AG10803 (cell line): Measurements from ENCODE around the gene KRTAP10-2.
"Not testable (repeated sequence)": the region's sequence is repeated elsewhere in the genome, so short reads cannot be mapped to it uniquely, and the experiment has no call there.

Experiments used
- DNase-seq: peaks from one replicate; pipeline ENCODE4 v3.0.0; 2010; ENCODE audit warnings: low read depth
- H3K4me3 ChIP-seq: 2 replicates; pipeline ENCODE4 v1.5.1; 2011; ENCODE audit warnings: mild to moderate bottlenecking, low read length, control low read depth
- TF ChIP-seq, protein P1 (sequence below): conservative IDR thresholded peaks from 2 replicates; pipeline ENCODE4 v1.5.1; 2011; ENCODE audit warnings: mild to moderate bottlenecking, low read length, control low read depth, inconsistent platforms

Gene KRTAP10-2

DNA sequence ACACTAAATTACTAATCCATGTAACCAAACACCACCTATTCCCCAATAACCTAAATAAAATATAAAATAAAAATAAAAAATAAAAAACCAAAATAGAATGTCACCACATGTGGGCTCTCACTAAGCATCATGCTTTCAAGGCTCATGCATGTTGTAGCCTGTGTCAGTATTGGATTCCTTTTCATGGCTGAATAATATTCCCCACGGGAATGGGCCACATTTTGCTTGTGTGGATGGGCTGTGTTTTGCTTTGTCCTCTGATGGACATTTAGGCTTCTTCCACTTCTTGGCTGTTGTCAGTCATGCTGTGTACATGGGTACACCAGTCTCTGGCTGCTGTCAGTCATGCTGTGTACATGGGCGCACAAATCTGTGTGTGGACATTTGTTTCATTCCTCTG is 37.8 kb upstream of the KRTAP10-2 start:
- TF ChIP-seq, protein P1, sequence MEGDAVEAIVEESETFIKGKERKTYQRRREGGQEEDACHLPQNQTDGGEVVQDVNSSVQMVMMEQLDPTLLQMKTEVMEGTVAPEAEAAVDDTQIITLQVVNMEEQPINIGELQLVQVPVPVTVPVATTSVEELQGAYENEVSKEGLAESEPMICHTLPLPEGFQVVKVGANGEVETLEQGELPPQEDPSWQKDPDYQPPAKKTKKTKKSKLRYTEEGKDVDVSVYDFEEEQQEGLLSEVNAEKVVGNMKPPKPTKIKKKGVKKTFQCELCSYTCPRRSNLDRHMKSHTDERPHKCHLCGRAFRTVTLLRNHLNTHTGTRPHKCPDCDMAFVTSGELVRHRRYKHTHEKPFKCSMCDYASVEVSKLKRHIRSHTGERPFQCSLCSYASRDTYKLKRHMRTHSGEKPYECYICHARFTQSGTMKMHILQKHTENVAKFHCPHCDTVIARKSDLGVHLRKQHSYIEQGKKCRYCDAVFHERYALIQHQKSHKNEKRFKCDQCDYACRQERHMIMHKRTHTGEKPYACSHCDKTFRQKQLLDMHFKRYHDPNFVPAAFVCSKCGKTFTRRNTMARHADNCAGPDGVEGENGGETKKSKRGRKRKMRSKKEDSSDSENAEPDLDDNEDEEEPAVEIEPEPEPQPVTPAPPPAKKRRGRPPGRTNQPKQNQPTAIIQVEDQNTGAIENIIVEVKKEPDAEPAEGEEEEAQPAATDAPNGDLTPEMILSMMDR: no peak
- DNase-seq: no peak
- H3K4me3 ChIP-seq: no peak overlapping the region

DNA sequence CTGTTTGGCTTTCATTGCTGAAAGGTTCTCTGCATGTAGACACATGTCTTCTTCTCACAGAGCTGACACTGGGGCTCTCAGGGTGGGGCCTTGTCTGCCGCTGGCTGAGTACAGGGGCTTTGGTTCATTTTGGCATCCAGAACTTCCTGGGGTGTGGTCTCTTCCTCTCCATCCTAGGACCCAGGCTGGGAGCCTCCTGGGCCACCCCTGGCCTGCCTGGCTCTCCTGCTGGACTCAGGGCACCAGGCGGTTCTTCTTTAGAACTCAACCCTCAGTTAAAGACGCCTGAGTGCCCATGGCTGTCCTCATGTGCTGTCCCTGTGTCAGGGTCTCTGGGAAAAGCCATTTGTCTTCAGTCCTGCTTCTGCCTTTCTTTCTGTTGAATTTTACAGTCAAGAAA is 34.6 kb upstream of the KRTAP10-2 start:
- no peak for DNase-seq
- no peak overlapping the region for H3K4me3 ChIP-seq
- TF ChIP-seq, protein P1: no peak

DNA sequence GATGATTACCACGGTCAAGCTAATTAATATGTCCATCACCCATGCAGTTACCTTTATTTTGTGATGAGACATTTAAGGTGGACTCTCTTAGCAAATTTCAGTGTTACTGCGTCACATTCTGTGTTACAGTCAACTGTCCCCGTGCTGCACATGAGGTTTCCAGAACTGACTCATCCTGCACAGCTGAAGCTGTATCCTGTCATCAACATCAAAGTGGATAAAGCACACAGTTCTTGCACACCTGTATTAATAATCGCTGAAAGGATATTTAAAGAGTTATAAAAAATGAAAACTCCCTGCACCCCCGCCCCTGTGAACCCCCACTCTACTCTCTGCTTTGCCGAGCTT is 32.5 kb upstream of the KRTAP10-2 start:
- TF ChIP-seq, protein P1: no peak
- H3K4me3 ChIP-seq: no peak overlapping the region
- no peak for DNase-seq

DNA sequence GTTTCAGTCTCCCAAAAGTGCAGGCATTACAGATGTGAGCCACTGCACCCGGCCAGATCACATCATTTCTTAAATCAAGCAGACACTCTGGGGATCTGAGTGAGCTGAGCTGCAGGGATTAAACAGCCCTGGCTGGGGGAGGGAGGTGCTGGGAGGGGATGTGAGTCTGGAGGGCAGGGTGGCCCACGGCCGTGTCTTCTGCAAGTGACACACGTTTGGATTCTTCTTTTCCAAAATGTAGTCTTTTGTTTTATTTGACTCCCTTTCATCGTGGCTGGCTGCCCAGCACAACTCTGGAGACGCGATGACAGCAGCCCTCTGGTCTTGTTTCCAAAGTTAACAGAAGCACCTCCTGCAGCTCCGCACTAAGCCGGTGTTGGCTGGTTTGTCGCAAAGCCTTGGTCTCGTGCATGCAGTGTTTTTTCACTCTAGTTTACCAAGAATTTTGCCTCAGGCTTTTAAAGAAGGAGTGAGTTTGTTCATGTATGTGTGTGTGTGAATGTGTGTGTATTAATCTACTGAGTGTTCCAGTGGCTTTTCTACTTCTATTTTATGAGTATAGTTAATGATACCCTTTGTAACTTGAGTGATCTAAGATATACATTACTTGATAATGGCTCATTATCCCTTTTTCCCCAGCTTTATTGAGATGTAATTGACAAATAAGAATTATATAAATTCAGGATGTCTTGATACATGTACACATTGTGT is 31.9 kb upstream of the KRTAP10-2 start:
- TF ChIP-seq, protein P1: no peak
- DNase-seq: no peak
- no peak overlapping the region for H3K4me3 ChIP-seq

DNA sequence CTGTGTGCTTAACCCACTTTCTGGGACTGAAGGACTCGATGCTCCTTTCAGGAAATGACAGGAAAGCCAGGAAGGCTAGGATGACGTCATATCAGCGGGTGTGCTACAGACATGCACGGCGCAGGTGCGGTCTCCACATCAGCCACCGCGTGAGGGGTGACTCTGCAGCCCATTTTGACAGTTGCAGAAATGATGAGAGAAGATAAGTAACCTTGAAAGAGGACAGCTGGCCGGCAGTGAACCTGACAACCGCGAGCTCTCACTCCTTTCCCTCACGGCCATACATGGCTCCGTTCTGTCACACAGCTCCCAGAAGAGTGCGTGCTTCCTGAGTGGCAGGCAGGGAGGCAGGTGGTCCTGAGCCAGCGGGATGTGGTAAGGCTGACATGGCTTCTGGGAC is 30.8 kb upstream of the KRTAP10-2 start:
- TF ChIP-seq, protein P1: no peak
- DNase-seq: no peak
- no peak overlapping the region for H3K4me3 ChIP-seq

DNA sequence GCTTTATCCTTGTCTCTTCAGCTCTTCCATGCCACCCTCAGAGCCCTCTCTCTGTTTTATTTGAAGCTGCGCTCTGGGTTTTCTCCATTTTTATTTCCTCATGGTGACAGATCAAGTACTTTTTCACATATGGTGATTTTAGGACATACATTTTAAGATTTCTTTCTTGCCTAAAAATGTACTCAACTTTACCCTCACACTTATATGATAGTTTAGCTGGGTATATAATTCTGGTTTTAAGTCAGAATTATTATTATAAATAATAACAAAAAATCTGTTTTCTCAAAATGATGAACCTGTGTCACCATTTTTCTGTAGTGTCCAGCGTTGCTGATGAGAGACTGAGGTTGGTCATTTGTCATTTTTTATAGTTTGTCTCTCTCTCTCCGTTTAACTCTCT is 29.9 kb upstream of the KRTAP10-2 start:
- no peak for DNase-seq
- TF ChIP-seq, protein P1: no peak
- no peak overlapping the region for H3K4me3 ChIP-seq

DNA sequence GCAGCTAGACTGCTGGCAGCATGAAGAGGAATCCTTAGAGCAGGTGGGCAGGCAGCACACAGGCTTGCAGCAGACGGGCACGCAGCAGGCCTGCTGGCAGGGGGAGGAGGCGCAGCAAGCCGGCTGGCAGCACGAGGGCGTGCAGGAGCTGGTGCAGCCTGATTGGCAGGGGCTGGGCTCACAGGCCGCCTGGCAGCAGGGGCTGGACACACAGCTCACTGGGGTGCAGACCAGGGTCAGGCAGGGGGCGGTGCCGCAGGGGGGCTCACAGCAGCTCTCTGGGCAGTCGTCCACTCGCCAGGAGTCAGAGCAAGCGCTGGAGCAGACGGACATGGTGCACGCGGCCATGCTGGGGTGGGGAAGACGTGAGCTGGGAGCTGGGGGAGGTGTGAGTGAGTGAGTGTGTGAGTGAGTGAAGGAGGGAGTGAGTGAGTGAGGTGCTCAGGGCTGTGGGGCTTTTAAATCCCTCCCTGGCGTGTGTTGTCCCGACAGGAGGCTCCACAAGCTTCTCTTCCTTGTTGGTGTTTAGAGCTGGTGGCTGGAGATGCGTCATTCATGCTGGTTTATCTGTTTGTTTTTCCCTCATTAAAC is 29.0 kb upstream of the KRTAP10-2 start, which contains the start of gene KRTAP10-5:
Gene KRTAP10-5, minus strand, starts transcription at position 374 of the 591 bp plus-strand sequence. Its CDS starts 26 bp downstream, at position 348.
- not testable (repeated sequence) for H3K4me3 ChIP-seq, DNase-seq
